Measurements from ENCODE around the gene PTPN11.
"Not testable (repeated sequence)": the region's sequence is repeated elsewhere in the genome, so short reads cannot be mapped to it uniquely, and the experiment has no call there.

Gene PTPN11

GRCh38 chr12:112450725-112451124, 32.0 kb downstream of the PTPN11 start:
- H3K27me3 ChIP-seq (ENCODE audit: insufficient read depth, low read length, poor library complexity, severe bottlenecking): no peaks in the 10 kb centered on the region
- no peaks in the 10 kb centered on the region for H3K9me2 ChIP-seq (replicated peaks; ENCODE audit: low read depth, low read length)
- H4K20me1 ChIP-seq (ENCODE audit: insufficient read depth, low read length, poor library complexity, severe bottlenecking): peaks cover 11% of the 10 kb centered on the region
- H3K9ac ChIP-seq (ENCODE audit: low read depth, low read length, poor library complexity, severe bottlenecking): no peak overlapping the region
- TF ChIP-seq, protein P1, sequence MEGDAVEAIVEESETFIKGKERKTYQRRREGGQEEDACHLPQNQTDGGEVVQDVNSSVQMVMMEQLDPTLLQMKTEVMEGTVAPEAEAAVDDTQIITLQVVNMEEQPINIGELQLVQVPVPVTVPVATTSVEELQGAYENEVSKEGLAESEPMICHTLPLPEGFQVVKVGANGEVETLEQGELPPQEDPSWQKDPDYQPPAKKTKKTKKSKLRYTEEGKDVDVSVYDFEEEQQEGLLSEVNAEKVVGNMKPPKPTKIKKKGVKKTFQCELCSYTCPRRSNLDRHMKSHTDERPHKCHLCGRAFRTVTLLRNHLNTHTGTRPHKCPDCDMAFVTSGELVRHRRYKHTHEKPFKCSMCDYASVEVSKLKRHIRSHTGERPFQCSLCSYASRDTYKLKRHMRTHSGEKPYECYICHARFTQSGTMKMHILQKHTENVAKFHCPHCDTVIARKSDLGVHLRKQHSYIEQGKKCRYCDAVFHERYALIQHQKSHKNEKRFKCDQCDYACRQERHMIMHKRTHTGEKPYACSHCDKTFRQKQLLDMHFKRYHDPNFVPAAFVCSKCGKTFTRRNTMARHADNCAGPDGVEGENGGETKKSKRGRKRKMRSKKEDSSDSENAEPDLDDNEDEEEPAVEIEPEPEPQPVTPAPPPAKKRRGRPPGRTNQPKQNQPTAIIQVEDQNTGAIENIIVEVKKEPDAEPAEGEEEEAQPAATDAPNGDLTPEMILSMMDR (conservative IDR thresholded peaks at IDR 0.05; ENCODE audit: low read length): 0 out of 2 replicates have a peak, but pooled peaks have one; percentile 18
- TF ChIP-seq EZH2phosphoT487 (IDR thresholded peaks at IDR 0.05; ENCODE audit: borderline replicate concordance): no peak
- no peaks in the 10 kb centered on the region for H3K9me3 ChIP-seq (ENCODE audit: insufficient read depth, low read depth, low read length)
- peaks cover 4% of the 10 kb centered on the region for H3K4me1 ChIP-seq (ENCODE audit: insufficient read depth, low read length, poor library complexity, severe bottlenecking)
- no peak overlapping the region for H3K4me3 ChIP-seq (ENCODE audit: low read length, poor library complexity, severe bottlenecking)
- H3K79me2 ChIP-seq (ENCODE audit: insufficient read depth, low read length): no peaks in the 10 kb centered on the region
- no peaks in the 10 kb centered on the region for H3F3A ChIP-seq (ENCODE audit: low read depth)
- no peak overlapping the region for H2AFZ ChIP-seq (ENCODE audit: low read length)
- H3K4me2 ChIP-seq (ENCODE audit: low read depth, low read length, poor library complexity, severe bottlenecking): no peak overlapping the region
- peaks cover 64% of the 10 kb centered on the region; the same call in 1 of the 2 replicates for H3K36me3 ChIP-seq (ENCODE audit: insufficient read depth, low read length)

DNA sequence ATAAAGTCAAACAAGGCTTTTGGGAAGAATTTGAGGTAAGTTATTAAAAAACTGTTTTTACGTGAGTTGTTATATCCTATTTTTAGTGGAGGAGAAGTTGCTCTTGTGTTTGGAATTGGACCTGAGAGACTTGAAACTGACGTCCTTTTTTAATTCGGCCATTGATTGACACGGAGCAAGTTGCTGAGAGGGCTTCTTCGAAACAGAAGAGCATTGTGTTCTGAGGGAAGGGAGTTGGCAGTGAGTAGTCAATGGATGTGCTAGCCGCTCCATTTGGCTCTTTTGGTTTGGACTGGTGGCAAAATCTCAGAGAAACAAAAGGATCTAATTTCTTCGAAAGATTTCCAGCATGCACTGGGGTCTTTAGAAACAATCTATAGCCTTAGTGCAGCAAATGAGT, 37.3 kb downstream of the PTPN11 start:
- Histone ChIP-seq H3K9me3 (ENCODE audit: insufficient read depth, low read depth, low read length) (no peaks in the 10 kb centered on the region), H3K36me3 (ENCODE audit: insufficient read depth, low read length) (peaks cover 70% of the 10 kb centered on the region; the same call in 1 of the 2 replicates), H4K20me1 (ENCODE audit: insufficient read depth, low read length, poor library complexity, severe bottlenecking) (no peaks in the 10 kb centered on the region), H3K4me3 (ENCODE audit: low read length, poor library complexity, severe bottlenecking) (no peak overlapping the region), H3K9ac (ENCODE audit: low read depth, low read length, poor library complexity, severe bottlenecking) (no peak overlapping the region), H3K4me1 (ENCODE audit: insufficient read depth, low read length, poor library complexity, severe bottlenecking) (no peaks in the 10 kb centered on the region), H3K4me2 (ENCODE audit: low read depth, low read length, poor library complexity, severe bottlenecking) (no peak overlapping the region), H3K79me2 (ENCODE audit: insufficient read depth, low read length) (no peaks in the 10 kb centered on the region), H3K27me3 (ENCODE audit: insufficient read depth, low read length, poor library complexity, severe bottlenecking) (no peaks in the 10 kb centered on the region), H3K9me2 (replicated peaks; ENCODE audit: low read depth, low read length) (no peaks in the 10 kb centered on the region), H3F3A (ENCODE audit: low read depth) (no peaks in the 10 kb centered on the region), H2AFZ (ENCODE audit: low read length) (no peak overlapping the region)
- no peak for TF ChIP-seq EZH2phosphoT487 (IDR thresholded peaks at IDR 0.05; ENCODE audit: borderline replicate concordance)
- TF ChIP-seq, protein P1 (conservative IDR thresholded peaks at IDR 0.05; ENCODE audit: low read length): no peak

DNA sequence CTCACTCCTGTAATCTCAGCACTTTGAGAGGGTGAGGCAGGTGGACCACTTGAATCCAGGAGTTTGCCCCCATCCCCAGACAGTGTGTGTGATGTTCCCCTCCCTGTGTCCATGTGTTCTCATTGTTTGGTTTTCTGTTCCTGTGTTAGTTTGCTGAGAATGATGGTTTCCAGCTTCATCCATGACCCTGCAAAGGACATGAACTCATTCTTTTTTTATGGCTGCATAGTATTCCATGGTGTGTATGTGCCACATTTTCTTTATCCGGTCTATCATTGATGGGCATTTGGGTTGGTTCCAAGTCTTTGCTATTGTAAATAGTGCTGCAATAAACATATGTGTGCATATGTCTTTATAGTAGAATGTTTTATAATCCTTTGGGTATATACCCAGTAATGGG, 38.4 kb downstream of the PTPN11 start:
- not testable (repeated sequence) for H3K9me3 ChIP-seq (ENCODE audit: insufficient read depth, low read depth, low read length); H2AFZ ChIP-seq (ENCODE audit: low read length); H3K27me3 ChIP-seq (ENCODE audit: insufficient read depth, low read length, poor library complexity, severe bottlenecking); H4K20me1 ChIP-seq (ENCODE audit: insufficient read depth, low read length, poor library complexity, severe bottlenecking); H3F3A ChIP-seq (ENCODE audit: low read depth); H3K9me2 ChIP-seq (replicated peaks; ENCODE audit: low read depth, low read length); H3K4me3 ChIP-seq (ENCODE audit: low read length, poor library complexity, severe bottlenecking); H3K4me1 ChIP-seq (ENCODE audit: insufficient read depth, low read length, poor library complexity, severe bottlenecking); H3K79me2 ChIP-seq (ENCODE audit: insufficient read depth, low read length); H3K9ac ChIP-seq (ENCODE audit: low read depth, low read length, poor library complexity, severe bottlenecking); H3K4me2 ChIP-seq (ENCODE audit: low read depth, low read length, poor library complexity, severe bottlenecking)
- peaks cover 60% of the 10 kb centered on the region; the same call in 1 of the 2 replicates for H3K36me3 ChIP-seq (ENCODE audit: insufficient read depth, low read length)

DNA sequence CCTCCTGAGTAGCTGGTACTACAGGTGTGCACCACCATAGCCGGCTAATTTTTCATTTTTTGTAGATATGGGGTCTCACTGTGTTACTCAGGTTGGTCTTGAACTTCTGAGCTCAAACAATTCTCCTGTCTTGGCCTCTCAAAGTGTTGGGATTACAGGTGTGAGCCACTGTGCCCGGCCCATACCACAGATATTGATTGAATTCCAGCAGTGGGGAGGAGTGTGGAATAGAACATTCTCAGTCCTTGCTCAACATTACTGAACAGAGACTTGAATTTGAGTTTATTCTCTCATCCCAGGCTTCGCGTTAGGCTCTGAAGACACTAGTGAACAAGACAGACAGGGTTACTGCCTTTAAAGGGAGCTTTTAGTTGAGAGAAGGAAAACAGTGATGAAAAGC, 39.6 kb downstream of the PTPN11 start:
- Histone ChIP-seq H3K79me2 (ENCODE audit: insufficient read depth, low read length) (no peaks in the 10 kb centered on the region), H3K4me1 (ENCODE audit: insufficient read depth, low read length, poor library complexity, severe bottlenecking) (peaks cover under 1% of the 10 kb centered on the region), H2AFZ (ENCODE audit: low read length) (no peak overlapping the region), H3K27me3 (ENCODE audit: insufficient read depth, low read length, poor library complexity, severe bottlenecking) (no peaks in the 10 kb centered on the region), H3K4me2 (ENCODE audit: low read depth, low read length, poor library complexity, severe bottlenecking) (no peak overlapping the region), H3K4me3 (ENCODE audit: low read length, poor library complexity, severe bottlenecking) (no peak overlapping the region), H4K20me1 (ENCODE audit: insufficient read depth, low read length, poor library complexity, severe bottlenecking) (no peaks in the 10 kb centered on the region), H3K9me2 (replicated peaks; ENCODE audit: low read depth, low read length) (no peaks in the 10 kb centered on the region), H3K9me3 (ENCODE audit: insufficient read depth, low read depth, low read length) (no peaks in the 10 kb centered on the region), H3K9ac (ENCODE audit: low read depth, low read length, poor library complexity, severe bottlenecking) (no peak overlapping the region), H3K36me3 (ENCODE audit: insufficient read depth, low read length) (peaks cover 50% of the 10 kb centered on the region; the same call in 1 of the 2 replicates), H3F3A (ENCODE audit: low read depth) (peaks cover under 1% of the 10 kb centered on the region; the same call in 1 of the 2 replicates)
- TF ChIP-seq, protein P1 (conservative IDR thresholded peaks at IDR 0.05; ENCODE audit: low read length): no peak
- no peak for TF ChIP-seq EZH2phosphoT487 (IDR thresholded peaks at IDR 0.05; ENCODE audit: borderline replicate concordance)
